ENCODE data around the gene AP5Z1. TPM values are rescaled to one million over a fixed set of nuclear protein-coding genes. Genes with fewer than 3 reads are reported as not detected.
A peak's percentile ranks its signal among the peaks of the same experiment; 100 is the strongest.

The AP5Z1 gene
- polyA plus RNA-seq, 4 donors: 35.8 to 116 (median 64.2) TPM

DNA sequence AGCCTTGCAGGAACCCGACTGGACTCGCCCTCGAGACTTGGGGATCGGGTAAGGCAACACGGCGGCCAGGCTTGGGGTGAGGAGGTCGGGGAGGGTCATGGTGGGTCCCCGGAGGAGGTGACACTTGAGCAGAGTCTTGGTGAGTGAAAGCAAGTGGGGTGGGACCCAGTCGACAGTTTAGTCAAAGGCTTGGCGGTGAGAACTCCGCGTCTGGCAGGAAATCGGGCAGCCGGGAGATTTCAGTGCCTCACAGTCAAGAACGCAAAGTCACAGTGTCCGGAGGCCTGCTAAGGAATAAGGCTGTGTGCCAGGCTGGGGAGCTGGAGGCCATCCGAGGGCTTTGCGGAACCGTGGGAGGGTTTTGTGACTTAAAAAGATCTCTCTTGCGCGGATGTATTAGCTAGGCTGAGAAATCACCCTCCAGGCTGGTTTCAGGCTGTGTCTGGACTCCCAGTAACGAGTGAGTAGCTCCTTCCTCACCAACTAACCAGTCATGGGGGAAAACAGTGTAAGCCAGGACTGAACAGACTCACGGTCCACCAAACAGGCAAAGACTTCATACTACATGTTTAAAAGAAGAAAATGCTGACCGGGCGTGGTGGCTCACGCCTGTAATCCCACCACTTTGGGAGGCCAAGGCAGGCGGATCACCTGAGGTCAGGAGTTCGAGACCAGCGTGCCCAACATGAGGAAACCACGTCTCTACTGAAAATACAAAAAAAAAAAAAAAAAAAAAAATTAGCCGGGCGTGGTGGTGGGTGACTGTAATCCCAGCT, 613 bp downstream of the AP5Z1 start:
- Histone ChIP-seq H3K27me3 (ENCODE audit: control insufficient read depth in 3 of 3, insufficient read depth in 3 of 3, low read length in 3 of 3) (no peaks in the 10 kb centered on the region), H3K4me3 (ENCODE audit: low read depth in 1 of 3, low read length in 3 of 3) (peak overlapping the region; percentile 80 to 94 (median 93)), H3K36me3 (ENCODE audit: control insufficient read depth in 3 of 3, insufficient read depth in 2 of 3, low read depth in 1 of 3, low read length in 3 of 3) (peaks cover 0 to 33% (median 3%) of the 10 kb centered on the region in 3 donors), H3K27ac (ENCODE audit: low read depth in 1 of 3, low read length in 2 of 3) (peak overlapping the region; percentile 90 to 97 (median 96)), H3K9me3 (ENCODE audit: control insufficient read depth in 2 of 2, insufficient read depth in 1 of 2, low read depth in 1 of 2, low read length in 1 of 2) (no peaks in the 10 kb centered on the region), H3K4me1 (ENCODE audit: control insufficient read depth in 3 of 3, insufficient read depth in 2 of 3, low read depth in 1 of 3, low read length in 2 of 3) (peaks cover 3 to 14% (median 7%) of the 10 kb centered on the region in 3 donors)
- FAIRE-seq (no peak), DNase-seq (no peak)
- WGBS, 3 donors: 6 to 20% (median 11%) methylated on average over 29 to 32 of the region's 32 CpGs

DNA sequence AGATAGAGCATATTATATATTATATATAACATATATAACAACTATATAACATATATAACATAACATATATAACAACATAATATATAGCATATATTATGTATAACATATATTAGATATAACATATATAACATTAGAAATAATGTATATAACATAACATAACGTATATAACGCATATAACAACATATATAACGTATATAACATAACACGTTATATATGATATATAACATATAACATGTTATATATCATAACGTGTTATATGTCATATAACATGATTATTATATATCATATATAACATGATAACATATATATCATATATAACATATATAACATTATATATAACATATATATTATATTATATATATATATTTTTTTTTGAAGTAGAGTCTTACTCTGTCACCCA, 3.7 kb downstream of the AP5Z1 start:
- peaks cover 3 to 13% (median 7%) of the 10 kb centered on the region in 3 donors for H3K4me1 ChIP-seq (ENCODE audit: control insufficient read depth in 3 of 3, insufficient read depth in 2 of 3, low read depth in 1 of 3, low read length in 2 of 3)
- WGBS, 3 donors: 94 to 95% (median 95%) methylated on average over 5 of the region's 5 CpGs
- no peaks in the 10 kb centered on the region for H3K9me3 ChIP-seq (ENCODE audit: control insufficient read depth in 2 of 2, insufficient read depth in 1 of 2, low read depth in 1 of 2, low read length in 1 of 2)
- H3K27me3 ChIP-seq (ENCODE audit: control insufficient read depth in 3 of 3, insufficient read depth in 3 of 3, low read length in 3 of 3): no peaks in the 10 kb centered on the region
- no peak overlapping the region for H3K27ac ChIP-seq (ENCODE audit: low read depth in 1 of 3, low read length in 2 of 3)
- DNase-seq: no peak
- FAIRE-seq: peak; percentile 97
- H3K4me3 ChIP-seq (ENCODE audit: low read depth in 1 of 3, low read length in 3 of 3): no peak overlapping the region
- H3K36me3 ChIP-seq (ENCODE audit: control insufficient read depth in 3 of 3, insufficient read depth in 2 of 3, low read depth in 1 of 3, low read length in 3 of 3): peaks cover 4 to 50% (median 23%) of the 10 kb centered on the region in 3 donors

DNA sequence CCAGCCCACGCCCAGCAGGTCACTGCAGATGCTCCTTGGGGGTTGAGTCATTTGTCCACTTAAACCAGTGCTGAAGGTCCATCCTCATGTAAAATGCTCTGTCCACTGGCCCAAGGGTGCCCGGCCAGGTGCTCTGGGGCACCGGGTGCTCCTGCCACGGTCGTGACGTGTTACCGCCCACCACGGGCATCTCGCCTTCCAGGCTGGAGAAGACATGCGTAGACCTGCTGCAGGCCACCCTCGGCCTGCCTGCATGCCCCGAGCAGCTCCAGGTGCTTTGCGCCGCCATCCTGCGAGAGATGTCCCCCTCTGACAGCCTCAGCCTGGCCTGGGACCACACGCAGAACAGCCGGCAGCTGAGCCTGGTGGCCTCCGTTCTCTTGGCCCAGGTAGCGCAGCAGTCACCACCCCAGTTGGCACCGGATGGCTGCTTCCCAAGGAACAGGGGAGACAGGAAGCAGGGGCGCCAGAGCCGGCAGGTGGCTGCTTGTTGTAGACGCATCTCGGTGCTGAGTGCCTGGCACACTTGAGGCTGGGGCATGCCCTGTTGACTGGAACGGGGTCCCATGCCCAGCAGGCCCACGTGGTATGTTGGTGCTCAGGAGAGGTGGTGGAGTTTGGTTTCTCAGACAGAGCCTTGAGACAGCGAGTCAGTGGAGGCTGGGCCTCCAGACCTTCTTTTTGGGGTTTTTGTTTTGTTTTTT, 6.1 kb downstream of the AP5Z1 start:
- no peaks in the 10 kb centered on the region for H3K9me3 ChIP-seq (ENCODE audit: control insufficient read depth in 2 of 2, insufficient read depth in 1 of 2, low read depth in 1 of 2, low read length in 1 of 2)
- H3K27me3 ChIP-seq (ENCODE audit: control insufficient read depth in 3 of 3, insufficient read depth in 3 of 3, low read length in 3 of 3): no peaks in the 10 kb centered on the region
- no peak overlapping the region for H3K27ac ChIP-seq (ENCODE audit: low read depth in 1 of 3, low read length in 2 of 3)
- peaks cover 0 to 6% (median 6%) of the 10 kb centered on the region in 3 donors for H3K4me1 ChIP-seq (ENCODE audit: control insufficient read depth in 3 of 3, insufficient read depth in 2 of 3, low read depth in 1 of 3, low read length in 2 of 3)
- DNase-seq: no peak
- no peak overlapping the region for H3K4me3 ChIP-seq (ENCODE audit: low read depth in 1 of 3, low read length in 3 of 3)
- WGBS, 3 donors: 94 to 96% (median 96%) methylated on average over 27 of the region's 27 CpGs
- peaks cover 13 to 74% (median 33%) of the 10 kb centered on the region in 3 donors for H3K36me3 ChIP-seq (ENCODE audit: control insufficient read depth in 3 of 3, insufficient read depth in 2 of 3, low read depth in 1 of 3, low read length in 3 of 3)
- no peak for FAIRE-seq

DNA sequence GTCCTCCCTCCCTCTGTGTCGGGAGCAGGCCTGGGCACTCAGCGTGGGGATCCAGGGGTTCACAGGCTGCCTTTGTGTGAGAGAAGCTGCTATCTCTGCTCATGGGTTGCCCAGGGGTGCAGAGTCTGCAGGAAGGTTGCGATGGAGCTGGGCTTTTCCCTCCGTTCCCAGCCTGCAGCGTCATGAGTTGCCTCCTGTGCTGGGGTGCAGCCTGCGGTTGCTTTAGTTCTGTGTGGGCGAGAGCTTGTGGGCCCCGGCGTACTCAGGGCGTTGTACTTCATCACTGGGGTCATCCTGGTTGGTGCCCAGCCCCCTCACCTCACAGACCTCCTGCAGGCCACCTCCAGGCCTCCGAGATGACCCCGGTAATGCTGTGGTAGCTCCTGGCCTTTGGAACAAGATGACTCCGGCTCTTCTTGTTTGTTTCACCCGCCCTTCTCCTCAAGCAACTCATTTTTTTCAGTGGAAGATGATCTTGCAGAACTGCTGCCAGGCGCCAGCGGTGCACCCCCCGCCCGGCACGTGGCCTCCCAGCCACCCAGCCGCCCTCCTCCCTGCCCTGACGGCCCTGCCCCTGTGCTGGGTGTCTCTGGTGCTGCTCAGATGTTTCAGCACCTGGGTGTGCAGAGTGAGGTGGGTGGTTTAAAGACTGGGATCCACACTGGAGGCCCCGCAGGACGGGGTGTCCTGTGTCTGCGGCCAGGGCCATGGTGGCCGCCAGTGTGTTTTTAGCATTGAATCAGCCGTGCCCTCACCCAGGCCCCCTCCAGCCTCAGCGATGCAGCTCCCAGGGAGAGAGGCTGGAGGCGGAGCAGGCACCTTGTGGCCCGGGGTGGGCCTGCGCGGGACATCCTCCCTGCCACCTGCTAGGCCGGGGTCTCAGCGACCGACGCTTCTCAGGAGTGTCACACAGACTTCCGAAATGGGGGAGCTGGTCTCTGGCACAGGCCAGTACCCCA, 7.2 kb downstream of the AP5Z1 start:
- no peaks in the 10 kb centered on the region for H3K27me3 ChIP-seq (ENCODE audit: control insufficient read depth in 3 of 3, insufficient read depth in 3 of 3, low read length in 3 of 3)
- no peak overlapping the region for H3K4me3 ChIP-seq (ENCODE audit: low read depth in 1 of 3, low read length in 3 of 3)
- H3K27ac ChIP-seq (ENCODE audit: low read depth in 1 of 3, low read length in 2 of 3): no peak overlapping the region
- 92 to 94% (median 94%) methylated on average over 36 of the region's 36 CpGs for WGBS, 3 donors
- peaks cover 13 to 83% (median 33%) of the 10 kb centered on the region in 3 donors for H3K36me3 ChIP-seq (ENCODE audit: control insufficient read depth in 3 of 3, insufficient read depth in 2 of 3, low read depth in 1 of 3, low read length in 3 of 3)
- H3K9me3 ChIP-seq (ENCODE audit: control insufficient read depth in 2 of 2, insufficient read depth in 1 of 2, low read depth in 1 of 2, low read length in 1 of 2): no peaks in the 10 kb centered on the region
- H3K4me1 ChIP-seq (ENCODE audit: control insufficient read depth in 3 of 3, insufficient read depth in 2 of 3, low read depth in 1 of 3, low read length in 2 of 3): peaks cover 0 to 2% (median 0%) of the 10 kb centered on the region in 3 donors
- FAIRE-seq (no peak), DNase-seq (no peak)

DNA sequence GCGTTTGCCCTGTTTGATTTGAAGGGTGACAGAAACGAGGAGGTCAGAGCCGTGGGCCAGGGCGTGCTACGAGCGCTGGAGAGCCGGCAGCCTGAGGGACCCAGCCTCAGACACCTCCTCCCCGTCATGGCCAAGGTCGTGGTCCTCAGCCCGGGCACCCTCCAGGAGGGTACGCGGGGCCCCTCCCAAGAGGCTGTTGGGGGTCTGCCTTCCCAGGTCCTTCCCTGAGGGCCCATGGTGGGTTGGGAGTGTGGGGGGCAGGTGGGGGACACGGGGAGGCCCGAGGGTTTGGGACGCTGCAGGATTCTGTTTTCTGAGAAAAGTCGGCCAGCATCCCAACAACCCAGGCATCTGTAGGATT, 7.8 kb downstream of the AP5Z1 start:
- H3K9me3 ChIP-seq (ENCODE audit: control insufficient read depth in 2 of 2, insufficient read depth in 1 of 2, low read depth in 1 of 2, low read length in 1 of 2): no peaks in the 10 kb centered on the region
- no peaks in the 10 kb centered on the region for H3K27me3 ChIP-seq (ENCODE audit: control insufficient read depth in 3 of 3, insufficient read depth in 3 of 3, low read length in 3 of 3)
- no peak overlapping the region for H3K27ac ChIP-seq (ENCODE audit: low read depth in 1 of 3, low read length in 2 of 3)
- DNase-seq: no peak
- no peak overlapping the region for H3K4me3 ChIP-seq (ENCODE audit: low read depth in 1 of 3, low read length in 3 of 3)
- WGBS, 3 donors: 93 to 94% (median 94%) methylated on average over 14 to 16 of the region's 16 CpGs
- FAIRE-seq: no peak
- H3K4me1 ChIP-seq (ENCODE audit: control insufficient read depth in 3 of 3, insufficient read depth in 2 of 3, low read depth in 1 of 3, low read length in 2 of 3): peaks cover 0 to under 1% (median 0%) of the 10 kb centered on the region in 3 donors
- H3K36me3 ChIP-seq (ENCODE audit: control insufficient read depth in 3 of 3, insufficient read depth in 2 of 3, low read depth in 1 of 3, low read length in 3 of 3): peaks cover 13 to 83% (median 37%) of the 10 kb centered on the region in 3 donors

DNA sequence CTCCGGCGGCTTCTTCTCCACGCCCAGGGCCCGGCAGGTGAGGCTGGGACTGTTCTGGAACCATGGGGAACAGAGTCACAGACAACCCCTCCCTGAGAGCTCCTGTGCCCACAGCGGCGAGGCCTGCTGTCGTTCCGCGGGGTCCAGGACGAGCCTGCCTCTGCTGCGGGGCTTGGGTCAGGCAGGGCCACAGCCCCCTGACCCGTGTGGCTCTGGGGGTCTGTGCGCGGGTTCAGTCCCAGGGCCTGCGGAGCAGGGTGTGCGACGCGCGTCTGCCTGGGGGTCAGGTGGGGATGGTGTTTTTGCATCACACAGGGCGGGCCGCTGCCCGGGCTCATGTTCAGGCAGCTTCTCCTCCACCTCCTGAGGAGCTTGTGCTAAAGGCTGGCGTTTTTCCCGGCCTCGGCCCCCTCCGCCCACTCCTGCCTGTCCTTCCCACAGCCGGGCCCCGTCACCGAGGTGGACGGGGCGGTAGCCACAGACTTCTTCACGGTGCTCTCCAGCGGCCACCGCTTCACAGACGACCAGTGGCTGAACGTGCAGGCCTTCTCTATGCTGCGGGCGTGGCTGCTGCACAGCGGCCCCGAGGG, 8.4 kb downstream of the AP5Z1 start:
- no peak for DNase-seq
- 90 to 91% (median 91%) methylated on average over 40 of the region's 40 CpGs for WGBS, 3 donors
- Histone ChIP-seq H3K27me3 (ENCODE audit: control insufficient read depth in 3 of 3, insufficient read depth in 3 of 3, low read length in 3 of 3) (no peaks in the 10 kb centered on the region), H3K27ac (ENCODE audit: low read depth in 1 of 3, low read length in 2 of 3) (no peak overlapping the region), H3K9me3 (ENCODE audit: control insufficient read depth in 2 of 2, insufficient read depth in 1 of 2, low read depth in 1 of 2, low read length in 1 of 2) (no peaks in the 10 kb centered on the region), H3K4me3 (ENCODE audit: low read depth in 1 of 3, low read length in 3 of 3) (no peak overlapping the region), H3K4me1 (ENCODE audit: control insufficient read depth in 3 of 3, insufficient read depth in 2 of 3, low read depth in 1 of 3, low read length in 2 of 3) (no peaks in the 10 kb centered on the region), H3K36me3 (ENCODE audit: control insufficient read depth in 3 of 3, insufficient read depth in 2 of 3, low read depth in 1 of 3, low read length in 3 of 3) (peaks cover 13 to 88% (median 43%) of the 10 kb centered on the region in 3 donors)
- FAIRE-seq: no peak

DNA sequence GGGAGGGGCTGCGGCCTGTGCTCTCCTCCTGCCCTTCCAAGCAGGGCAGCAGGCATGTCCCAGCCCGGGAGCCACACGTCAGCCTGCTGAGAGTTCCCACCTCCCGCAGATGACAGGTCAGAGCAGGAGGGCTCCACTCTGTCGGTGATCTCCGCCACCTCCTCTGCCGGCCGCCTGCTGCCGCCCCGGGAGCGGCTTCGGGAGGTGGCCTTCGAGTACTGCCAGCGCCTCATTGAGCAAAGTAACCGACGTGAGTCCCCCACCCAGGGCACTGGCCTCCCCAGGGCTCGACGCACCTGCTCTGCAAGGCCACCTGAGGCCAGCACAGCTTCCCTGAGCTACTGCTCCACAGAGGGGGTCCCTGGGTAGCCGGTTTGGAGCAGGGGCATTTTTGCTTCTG, 9.4 kb downstream of the AP5Z1 start:
- no peak for DNase-seq
- Histone ChIP-seq H3K4me3 (ENCODE audit: low read depth in 1 of 3, low read length in 3 of 3) (no peak overlapping the region), H3K27me3 (ENCODE audit: control insufficient read depth in 3 of 3, insufficient read depth in 3 of 3, low read length in 3 of 3) (no peaks in the 10 kb centered on the region), H3K9me3 (ENCODE audit: control insufficient read depth in 2 of 2, insufficient read depth in 1 of 2, low read depth in 1 of 2, low read length in 1 of 2) (no peaks in the 10 kb centered on the region), H3K36me3 (ENCODE audit: control insufficient read depth in 3 of 3, insufficient read depth in 2 of 3, low read depth in 1 of 3, low read length in 3 of 3) (peaks cover 19 to 96% (median 47%) of the 10 kb centered on the region in 3 donors), H3K27ac (ENCODE audit: low read depth in 1 of 3, low read length in 2 of 3) (no peak overlapping the region), H3K4me1 (ENCODE audit: control insufficient read depth in 3 of 3, insufficient read depth in 2 of 3, low read depth in 1 of 3, low read length in 2 of 3) (no peaks in the 10 kb centered on the region)
- WGBS, 3 donors: 92 to 94% (median 92%) methylated on average over 17 to 19 of the region's 19 CpGs
- FAIRE-seq: no peak
